ENCODE results near the gene LILRA6.
"Not testable (repeated sequence)": the region's sequence is repeated elsewhere in the genome, so short reads cannot be mapped to it uniquely, and the experiment has no call there.

The LILRA6 gene

DNA sequence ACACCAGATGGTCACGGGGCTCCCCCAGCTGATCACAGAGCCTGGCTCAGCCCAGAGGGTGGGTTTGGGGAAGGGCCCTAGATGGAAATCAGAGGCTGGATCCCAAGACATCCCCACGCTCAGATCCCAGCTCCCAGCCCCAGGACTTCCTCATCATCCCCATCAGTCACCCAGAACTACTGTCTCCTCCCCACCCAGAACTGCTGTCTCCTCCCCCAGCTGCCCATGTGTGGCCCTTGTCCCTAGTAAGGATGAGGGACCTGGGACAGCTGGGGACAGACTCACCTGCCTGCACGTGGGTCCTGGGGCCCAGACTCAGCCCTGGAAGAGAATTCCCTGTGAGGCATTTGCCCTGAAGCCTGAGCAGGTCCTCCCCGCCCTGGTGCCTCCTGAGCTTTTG lies 356 bp downstream of the LILRA6 start:
- DNase-seq; in situ Hi-C loops (cut with HindIII; ENCODE audit: low pct_ligation_motif_present, low pct_unique_long_range_greater_than_20kb, low sequenced_read_pairs): not testable (repeated sequence)

DNA sequence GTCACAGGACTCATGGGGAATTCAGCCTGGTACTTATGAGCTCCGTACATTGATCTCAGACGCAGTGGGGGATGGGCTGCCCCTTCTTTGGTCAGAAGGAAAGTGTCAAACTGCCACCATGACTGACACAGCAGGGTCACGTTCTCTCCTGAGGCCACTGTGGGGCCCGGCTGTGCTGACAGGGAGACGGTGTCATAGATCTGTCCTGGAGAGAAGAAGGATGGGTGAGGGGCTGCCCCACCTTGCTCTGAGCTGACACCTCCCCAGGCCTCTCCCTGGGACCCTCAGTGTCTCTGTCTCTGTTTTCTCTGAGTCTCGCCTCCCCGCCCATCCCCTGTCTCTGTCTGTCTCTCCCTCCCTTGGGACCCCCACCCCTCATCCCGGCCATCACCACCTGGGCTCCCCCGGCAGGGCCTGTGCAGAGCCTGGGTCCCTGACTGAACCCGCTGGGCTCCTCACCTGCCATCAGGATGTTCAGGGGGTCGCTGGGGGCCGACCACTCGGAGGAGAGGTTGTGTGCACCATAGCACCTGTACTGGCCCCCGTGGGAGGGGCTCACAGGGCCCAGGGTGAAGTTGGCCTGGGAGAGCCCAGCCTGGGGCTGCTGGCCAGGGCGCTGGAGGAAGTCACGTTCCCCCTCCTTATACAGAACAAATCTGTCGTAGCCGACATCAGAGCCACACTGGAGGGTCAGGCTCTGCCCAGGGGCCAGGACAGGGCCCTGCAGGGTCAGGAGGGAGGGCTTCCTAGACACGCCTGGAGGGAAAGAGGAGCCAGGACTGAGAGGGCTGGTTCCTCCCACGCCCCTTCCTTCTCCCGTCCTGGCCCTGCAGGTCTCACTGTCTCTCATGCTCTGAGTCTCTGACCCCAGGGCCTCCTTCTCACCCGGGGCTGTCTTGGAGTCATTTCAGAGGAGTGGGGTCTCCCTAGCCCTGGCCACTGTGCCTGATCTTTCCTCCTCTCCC lies 1.9 kb downstream of the LILRA6 start:
- in situ Hi-C loops (cut with HindIII; ENCODE audit: low pct_ligation_motif_present, low pct_unique_long_range_greater_than_20kb, low sequenced_read_pairs); DNase-seq: not testable (repeated sequence)

DNA sequence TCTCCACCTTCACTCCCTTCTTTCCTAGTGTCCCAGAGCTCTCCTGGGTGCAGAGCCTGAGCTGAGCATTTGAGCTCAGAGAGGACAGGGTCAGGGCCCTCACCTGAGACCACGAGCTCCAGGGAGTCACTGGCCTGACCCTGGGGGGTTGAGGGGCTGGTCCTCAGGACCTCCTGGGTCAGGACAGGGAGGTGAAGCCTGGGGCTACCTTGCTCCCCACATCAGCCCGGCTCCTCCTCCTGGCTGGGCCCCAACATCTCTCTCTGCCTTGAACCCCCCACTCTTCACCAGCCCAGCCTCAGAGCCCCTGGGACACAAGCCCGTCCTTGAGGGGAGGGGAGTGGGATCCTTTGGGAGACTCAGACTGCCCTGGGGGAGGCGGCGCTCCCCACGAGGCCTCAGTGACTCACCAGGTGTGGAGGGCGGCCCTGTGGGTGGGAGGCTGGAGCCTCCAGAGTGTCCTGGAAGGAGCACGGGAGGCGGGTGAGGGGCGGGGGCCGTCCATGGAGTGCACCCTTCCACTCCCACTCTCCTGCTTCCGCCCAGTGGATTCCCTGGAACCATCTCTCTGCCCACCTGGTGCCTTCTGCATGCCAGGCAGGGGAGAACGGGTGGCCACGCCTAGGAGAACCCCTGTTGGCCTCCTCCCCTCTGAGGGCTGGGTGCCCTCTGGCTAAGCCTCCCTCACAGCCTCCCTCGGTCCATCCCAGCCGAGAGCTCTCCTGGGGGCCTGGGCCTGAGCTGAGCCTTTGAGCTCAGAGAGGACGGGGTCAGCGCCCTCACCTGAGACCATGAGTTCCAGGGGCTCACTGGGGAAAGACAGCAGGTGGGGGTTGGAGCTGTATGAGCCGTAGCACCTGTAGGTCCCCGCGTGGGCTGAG lies 2.9 kb downstream of the LILRA6 start:
- DNase-seq; in situ Hi-C loops (cut with HindIII; ENCODE audit: low pct_ligation_motif_present, low pct_unique_long_range_greater_than_20kb, low sequenced_read_pairs): not testable (repeated sequence)

DNA sequence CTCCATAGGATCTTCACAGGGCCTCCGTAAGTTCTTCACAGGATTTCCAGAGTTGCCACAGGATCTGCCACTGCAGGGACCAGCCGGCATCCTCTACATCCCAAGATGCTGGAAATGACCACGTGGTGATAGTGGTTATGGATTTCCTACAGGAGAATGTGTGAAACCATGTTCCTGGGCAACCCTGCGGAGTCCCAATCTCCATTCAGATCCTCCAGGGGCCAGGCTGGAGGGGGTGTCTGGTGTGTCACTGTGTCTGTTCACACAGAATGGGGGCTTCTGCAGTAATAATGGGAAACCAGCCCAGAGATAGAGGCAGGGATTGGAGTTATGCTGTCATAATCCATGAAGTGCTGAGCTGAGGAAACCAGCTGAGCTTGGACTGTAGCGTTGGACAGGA lies 8.6 kb downstream of the LILRA6 start:
- no peak for DNase-seq
- in situ Hi-C loops (cut with HindIII; ENCODE audit: low pct_ligation_motif_present, low pct_unique_long_range_greater_than_20kb, low sequenced_read_pairs), result no loop called here

DNA sequence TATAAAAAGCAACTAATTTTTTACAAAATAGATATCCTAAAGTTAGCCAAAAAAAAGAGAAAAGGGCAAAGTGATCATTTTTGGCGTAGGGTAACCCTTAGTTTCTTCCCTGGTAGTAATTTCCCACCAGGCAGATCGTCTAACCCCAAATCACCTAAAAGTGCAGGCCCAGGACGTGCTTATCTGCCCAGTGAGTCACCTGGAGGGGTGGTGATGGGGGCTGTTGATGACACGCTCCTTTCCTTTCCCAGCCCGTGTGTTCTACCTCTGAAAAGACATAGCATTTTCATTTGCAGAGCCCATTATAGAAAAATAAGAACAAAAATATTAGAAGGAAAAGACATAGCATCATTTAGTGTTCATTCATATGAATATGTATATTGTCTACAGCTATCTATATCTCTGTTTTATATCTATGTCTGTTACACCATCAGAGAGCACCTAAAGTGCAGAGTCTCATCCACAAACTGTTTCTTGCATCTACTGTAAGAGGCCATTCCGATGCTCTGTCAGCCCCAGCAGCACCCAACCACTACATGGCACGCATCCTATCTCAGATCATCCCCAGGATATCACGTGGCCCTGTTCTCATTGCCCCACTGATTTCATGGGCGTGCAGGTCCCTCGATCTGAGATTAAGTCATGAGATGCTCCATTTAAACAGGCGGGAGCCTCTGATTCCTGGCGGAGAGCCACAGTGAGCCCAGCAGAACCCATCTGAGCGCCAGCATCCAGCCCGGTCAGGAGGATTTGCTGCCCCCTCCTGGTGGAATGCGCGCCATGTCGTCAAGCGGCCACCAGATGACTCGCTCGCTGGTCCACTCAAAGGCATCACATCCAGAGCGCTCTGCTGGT lies 11.3 kb downstream of the LILRA6 start:
- in situ Hi-C loops (cut with HindIII; ENCODE audit: low pct_ligation_motif_present, low pct_unique_long_range_greater_than_20kb, low sequenced_read_pairs), result no loop called here
- peak; percentile 68 for DNase-seq

DNA sequence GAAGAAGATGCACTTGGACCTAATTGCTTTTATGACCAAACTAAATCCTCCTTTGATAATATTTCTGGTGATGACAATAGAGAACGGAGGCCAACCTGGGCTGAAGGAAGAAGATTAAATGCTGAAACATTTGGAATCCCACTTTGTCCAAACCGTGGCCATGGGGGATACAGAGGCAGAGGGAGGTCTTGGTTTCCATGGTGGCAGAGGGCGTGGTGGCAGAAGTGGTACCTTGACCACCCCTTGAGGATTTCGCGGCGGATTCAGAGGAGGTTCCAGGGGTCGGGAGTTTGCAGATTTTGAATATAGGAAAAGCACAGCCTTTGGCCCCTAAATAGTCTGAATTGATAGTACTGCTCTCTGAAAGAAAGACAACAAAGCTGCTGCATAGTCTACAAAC lies 12.6 kb downstream of the LILRA6 start:
- in situ Hi-C loops (cut with HindIII; ENCODE audit: low pct_ligation_motif_present, low pct_unique_long_range_greater_than_20kb, low sequenced_read_pairs), result no loop called here
- DNase-seq, result no peak

DNA sequence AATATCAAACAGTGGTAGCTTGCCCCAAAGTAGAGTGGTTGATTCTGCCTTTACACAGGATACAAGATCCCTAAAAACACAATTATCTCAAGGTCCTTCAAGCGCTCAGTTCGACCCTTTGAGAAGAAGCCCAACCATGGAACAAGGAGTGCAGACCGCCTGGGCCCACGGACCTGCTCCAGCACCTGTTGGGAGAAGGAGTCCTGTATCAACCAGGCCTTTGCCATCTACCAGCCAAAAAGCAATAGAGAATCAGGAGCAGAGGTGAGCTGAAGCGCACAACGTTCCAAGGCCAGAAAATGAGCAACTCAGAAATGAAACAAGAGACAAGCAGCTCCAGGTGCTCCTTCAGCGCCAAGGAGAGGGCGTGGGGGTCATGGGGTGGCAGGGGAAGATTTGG lies 13.4 kb downstream of the LILRA6 start:
- in situ Hi-C loops (cut with HindIII; ENCODE audit: low pct_ligation_motif_present, low pct_unique_long_range_greater_than_20kb, low sequenced_read_pairs), result no loop called here
- no peak for DNase-seq

DNA sequence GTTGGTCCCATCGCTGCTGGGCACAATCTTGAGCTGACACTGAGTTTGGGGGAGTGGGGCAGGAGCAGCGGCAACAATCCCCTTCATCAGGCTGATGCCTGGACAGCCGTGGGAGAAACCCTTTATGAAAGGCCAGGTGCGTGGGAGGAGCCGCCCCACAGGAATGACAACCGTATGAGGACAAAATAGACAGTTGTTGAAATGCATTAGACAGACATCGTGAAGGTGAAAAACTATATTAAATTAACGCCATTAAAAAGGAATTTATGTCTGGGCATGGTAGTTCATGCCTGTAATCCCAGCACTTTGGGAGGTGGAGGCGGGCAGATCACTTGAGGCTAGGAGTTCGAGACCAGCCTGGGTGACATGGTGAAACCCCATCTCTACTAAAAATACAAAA lies 18.0 kb downstream of the LILRA6 start:
- DNase-seq; in situ Hi-C loops (cut with HindIII; ENCODE audit: low pct_ligation_motif_present, low pct_unique_long_range_greater_than_20kb, low sequenced_read_pairs): not testable (repeated sequence)

DNA sequence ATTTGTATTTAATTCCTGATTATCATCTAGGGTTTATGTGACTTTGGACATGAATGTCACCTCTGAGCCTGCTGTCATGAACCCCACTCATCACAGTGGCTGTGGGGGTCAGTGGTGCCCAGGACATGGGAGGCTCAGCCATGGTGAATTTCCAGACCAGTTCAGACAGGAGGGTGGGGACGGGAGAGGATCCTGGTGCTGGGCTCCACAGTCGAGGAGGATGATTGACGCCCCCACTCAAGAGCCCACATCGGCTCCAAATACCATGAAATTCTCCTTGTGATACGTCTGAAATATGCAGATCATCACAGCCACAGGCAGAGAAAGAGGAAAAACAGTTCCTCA lies 18.7 kb downstream of the LILRA6 start:
- in situ Hi-C loops (cut with HindIII; ENCODE audit: low pct_ligation_motif_present, low pct_unique_long_range_greater_than_20kb, low sequenced_read_pairs); DNase-seq: not testable (repeated sequence)

DNA sequence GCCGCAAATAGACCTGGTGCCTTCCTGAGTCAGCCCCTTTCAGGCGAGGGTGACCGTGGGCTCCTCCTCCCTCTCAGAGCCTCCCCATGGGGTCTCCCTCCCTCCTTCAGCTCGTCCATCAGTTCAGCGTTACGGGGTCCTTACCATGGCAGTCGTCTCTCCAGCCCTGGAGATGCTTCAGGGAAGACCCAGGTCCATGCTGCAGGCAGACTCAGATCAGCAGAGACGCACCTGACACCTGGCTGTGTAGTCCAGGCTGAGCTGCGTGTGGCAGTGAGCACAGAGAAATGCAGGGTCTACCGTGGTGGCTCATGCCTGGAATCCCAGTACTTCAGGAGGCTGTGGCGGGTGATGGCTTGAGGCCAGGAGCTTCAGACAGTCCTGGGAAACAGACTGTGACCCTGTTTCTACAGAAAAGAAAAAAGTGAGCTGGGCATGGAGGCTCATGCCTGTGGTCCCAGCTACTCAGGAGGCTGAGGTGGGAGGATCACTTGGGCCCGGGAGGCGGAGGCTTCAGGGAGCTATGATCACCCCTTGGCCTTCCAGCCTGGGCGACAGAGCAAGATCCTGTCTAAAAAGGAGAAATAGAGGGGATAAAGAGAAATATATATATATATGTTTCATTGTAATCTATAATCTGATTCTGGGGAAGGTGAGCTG lies 19.2 kb downstream of the LILRA6 start:
- in situ Hi-C loops (cut with HindIII; ENCODE audit: low pct_ligation_motif_present, low pct_unique_long_range_greater_than_20kb, low sequenced_read_pairs); DNase-seq: not testable (repeated sequence)

DNA sequence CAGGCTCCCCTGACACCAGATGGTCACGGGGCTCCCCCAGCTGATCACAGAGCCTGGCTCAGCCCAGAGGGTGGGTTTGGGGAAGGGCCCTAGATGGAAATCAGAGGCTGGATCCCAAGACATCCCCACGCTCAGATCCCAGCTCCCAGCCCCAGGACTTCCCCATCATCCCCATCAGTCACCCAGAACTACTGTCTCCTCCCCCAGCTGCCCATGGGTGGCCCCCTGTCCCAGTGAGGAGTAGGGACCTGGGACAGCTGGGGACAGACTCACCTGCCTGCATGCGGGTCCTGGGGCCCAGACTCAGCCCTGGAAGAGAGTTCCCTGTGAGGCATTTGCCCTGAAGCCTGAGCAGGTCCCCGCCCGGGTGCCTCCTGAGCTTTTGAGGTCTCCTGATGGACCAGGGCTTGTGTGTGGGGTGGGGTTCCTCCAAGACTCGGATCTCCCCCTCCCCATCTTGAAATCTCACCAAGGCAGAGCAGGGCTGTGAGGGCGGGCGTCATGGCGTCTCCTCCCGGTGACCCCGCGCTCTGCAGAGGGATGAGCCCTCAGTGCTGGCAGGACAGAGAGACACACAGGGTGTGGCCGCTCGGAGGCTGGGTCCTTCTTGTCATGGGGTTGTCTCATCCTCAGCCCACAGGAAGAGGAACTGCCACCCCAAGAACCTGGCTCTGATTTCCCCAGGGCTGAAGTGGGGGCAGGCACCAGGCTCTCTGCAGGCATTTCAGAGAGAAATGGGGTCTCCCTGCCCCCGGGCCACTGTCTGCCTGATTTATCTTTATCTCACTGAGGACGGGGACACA lies 19.9 kb downstream of the LILRA6 start, which contains the start of gene LILRB3:
Gene LILRB3, minus strand, starts transcription at position 534 of the 803 bp plus-strand sequence. Its CDS starts 31 bp downstream, at position 503.
- DNase-seq; in situ Hi-C loops (cut with HindIII; ENCODE audit: low pct_ligation_motif_present, low pct_unique_long_range_greater_than_20kb, low sequenced_read_pairs): not testable (repeated sequence)

DNA sequence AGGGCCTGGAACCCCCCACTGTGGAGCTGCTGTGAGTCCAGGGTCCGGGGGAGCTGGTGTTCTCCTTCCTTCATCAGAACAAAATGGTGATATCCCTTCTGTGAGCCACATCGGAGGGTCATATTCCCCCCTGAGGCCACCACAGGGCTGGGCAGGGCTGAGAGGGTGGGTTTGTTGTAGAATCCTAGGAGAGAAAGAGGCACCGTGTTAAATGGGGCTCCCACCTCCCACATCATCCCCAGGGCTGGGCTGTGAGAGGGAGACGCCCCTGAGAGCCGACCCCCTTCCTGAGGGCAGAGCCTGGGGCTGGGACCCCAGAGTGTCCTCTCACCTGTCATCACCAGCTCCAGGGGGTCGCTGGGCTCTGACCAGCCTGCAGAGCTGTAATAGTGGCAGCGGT lies 20.6 kb downstream of the LILRA6 start:
- in situ Hi-C loops (cut with HindIII; ENCODE audit: low pct_ligation_motif_present, low pct_unique_long_range_greater_than_20kb, low sequenced_read_pairs); DNase-seq: not testable (repeated sequence)

DNA sequence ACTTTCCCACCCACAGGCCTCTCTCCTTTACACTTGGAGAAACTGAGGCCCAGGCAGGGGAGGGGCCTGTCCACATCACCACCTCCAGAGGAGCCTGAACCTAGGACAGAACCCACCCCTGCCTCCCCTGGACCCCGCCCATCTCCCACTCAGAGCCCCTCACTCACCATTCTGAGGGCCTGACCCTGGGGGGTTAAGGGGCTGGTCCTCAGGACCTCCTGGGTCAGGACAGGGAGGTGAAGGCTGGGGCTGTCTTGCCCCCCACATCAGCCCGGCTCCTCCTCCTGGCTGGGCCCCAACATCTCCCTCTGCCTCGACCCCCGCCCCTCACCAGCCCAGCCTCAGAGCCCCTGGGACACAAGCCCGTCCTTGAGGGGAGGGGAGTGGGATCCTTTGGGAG lies 22.9 kb downstream of the LILRA6 start:
- DNase-seq; in situ Hi-C loops (cut with HindIII; ENCODE audit: low pct_ligation_motif_present, low pct_unique_long_range_greater_than_20kb, low sequenced_read_pairs): not testable (repeated sequence)

DNA sequence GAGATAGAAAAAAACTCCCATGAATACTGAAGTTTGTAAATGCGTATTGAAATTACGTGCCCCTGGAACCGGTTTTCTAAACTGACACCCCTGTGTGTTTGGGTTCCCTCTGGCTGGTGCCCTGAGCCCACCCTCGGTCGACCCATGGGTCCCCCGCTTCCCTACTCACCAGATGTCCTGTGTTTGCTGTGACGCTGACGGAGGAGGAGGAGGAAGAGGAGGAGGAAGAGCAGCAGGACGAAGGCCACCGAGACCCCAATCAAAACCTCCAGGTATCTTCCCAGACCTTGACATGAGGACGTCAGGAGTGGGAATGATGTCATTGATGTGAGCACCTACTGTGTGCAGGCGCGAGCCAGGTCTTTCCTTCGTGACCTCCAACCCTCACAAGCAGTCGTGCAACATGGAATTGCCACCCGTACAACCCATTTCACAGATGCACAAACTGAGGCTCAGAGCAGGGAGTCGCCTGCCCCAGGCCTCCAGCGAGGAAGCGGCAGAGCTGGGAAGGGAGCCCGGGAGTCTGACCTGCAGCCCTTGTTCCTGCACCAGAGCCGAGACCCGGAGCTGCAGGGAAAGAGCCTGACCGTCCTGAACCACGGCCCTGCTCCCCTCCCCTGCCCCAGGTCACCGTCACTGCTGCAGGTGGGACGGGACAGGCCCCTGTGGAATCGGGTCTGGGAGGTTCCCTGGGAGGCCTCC lies 23.5 kb downstream of the LILRA6 start:
- in situ Hi-C loops (cut with HindIII; ENCODE audit: low pct_ligation_motif_present, low pct_unique_long_range_greater_than_20kb, low sequenced_read_pairs), result no loop called here
- DNase-seq, result no peak

DNA sequence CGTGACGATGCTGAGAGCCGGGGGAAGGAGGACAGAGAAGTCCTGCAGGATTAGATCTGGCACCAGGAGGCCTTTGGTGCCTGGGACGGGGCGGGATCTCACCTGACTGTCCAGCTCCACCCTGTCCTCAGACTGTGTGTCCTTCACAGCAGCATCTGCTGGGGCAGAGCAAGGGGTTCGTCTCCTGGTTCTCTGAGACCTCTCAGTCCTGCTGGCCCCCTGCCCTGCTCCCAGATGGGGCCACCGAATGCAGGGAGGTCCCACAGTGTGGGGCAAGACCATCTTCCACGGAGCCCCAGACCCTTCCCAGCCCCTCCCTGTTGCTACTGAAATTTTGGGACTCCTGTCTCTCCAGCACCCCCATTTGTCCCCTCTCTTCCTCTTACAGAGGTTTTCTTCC lies 24.3 kb downstream of the LILRA6 start:
- in situ Hi-C loops (cut with HindIII; ENCODE audit: low pct_ligation_motif_present, low pct_unique_long_range_greater_than_20kb, low sequenced_read_pairs), result no loop called here
- no peak for DNase-seq

DNA sequence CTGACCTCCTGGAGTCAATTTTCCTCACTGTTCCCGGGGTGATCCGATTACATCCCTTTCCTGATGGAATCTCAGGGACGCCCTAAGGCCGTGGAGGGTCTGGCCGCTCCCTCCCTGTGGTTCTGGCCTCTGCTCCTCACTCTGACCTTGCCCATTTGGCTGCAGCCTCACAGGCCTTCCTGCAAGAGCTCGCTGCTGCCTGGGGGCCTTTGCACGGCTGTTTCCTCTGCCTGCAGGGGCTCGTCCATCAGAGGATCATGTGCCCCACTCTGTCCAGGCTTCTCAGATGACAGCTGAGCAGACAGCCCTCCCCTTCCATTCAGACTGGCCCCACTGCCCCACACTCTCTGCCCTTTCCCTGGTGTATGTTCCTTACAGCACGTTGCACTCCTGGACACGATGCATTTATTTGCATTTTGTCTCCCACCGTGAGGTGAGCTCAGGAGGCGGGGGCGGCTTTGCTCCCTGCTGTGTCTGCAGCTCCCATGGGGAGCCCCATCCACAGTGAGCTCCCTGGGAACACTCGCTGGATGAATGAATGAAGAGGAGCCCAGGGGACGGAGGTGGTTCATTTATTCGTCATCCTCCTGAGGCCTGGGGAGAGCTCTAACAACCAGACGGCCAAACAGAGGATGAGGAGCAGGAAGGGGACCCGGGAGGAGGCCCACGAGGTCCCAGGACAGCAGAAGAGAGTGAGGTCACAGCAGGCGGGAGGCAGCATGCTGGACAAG lies 24.9 kb downstream of the LILRA6 start:
- in situ Hi-C loops (cut with HindIII; ENCODE audit: low pct_ligation_motif_present, low pct_unique_long_range_greater_than_20kb, low sequenced_read_pairs); DNase-seq: not testable (repeated sequence)
